ENCODE results near the gene ZNF740. TPM values are rescaled to one million over a fixed set of nuclear protein-coding genes. Genes with fewer than 3 reads are reported as not detected.
A peak's percentile ranks its signal among the peaks of the same experiment; 100 is the strongest.
"Not testable (repeated sequence)": the region's sequence is repeated elsewhere in the genome, so short reads cannot be mapped to it uniquely, and the experiment has no call there.

Gene ZNF740
- 27.9 TPM for polyA plus RNA-seq (ENCODE audit: insufficient read length)

- peak; percentile 96 for DNase-seq (ENCODE audit: low read depth)
Observed at GRCh38 chr12:53180220-53180930, at the start of gene ZNF740, which contains the start of gene CSAD. Gene ZNF740, plus strand, starts transcription at chr12:53180722. Its CDS starts 1,262 bp downstream, at chr12:53181984. Gene CSAD, minus strand, starts transcription at chr12:53180925. Its CDS starts 7,455 bp downstream, at chr12:53173470.

GRCh38 chr12:53131844-53132243 lies 48.7 kb upstream of the ZNF740 start:
- DNase-seq (ENCODE audit: low read depth) = no peak

GRCh38 chr12:53133722-53134121 lies 46.8 kb upstream of the ZNF740 start:
- no peak for DNase-seq (ENCODE audit: low read depth)

GRCh38 chr12:53143355-53143754 lies 37.2 kb upstream of the ZNF740 start:
- no peak for DNase-seq (ENCODE audit: low read depth)

GRCh38 chr12:53145383-53146260 lies 34.9 kb upstream of the ZNF740 start:
- DNase-seq (ENCODE audit: low read depth) = no peak

GRCh38 chr12:53147181-53147580 lies 33.3 kb upstream of the ZNF740 start:
- no peak for DNase-seq (ENCODE audit: low read depth)

- no peak for DNase-seq (ENCODE audit: low read depth)
Observed at GRCh38 chr12:53147653-53148052, 32.9 kb upstream of the ZNF740 start.

GRCh38 chr12:53151039-53151438 lies 29.5 kb upstream of the ZNF740 start:
- no peak for DNase-seq (ENCODE audit: low read depth)

GRCh38 chr12:53152390-53152789 lies 28.1 kb upstream of the ZNF740 start:
- no peak for DNase-seq (ENCODE audit: low read depth)

- DNase-seq (ENCODE audit: low read depth) = no peak
Observed at GRCh38 chr12:53159195-53159839, 21.2 kb upstream of the ZNF740 start.

- DNase-seq (ENCODE audit: low read depth) = no peak
Observed at GRCh38 chr12:53160000-53160399, 20.5 kb upstream of the ZNF740 start.

GRCh38 chr12:53160673-53161072 lies 19.8 kb upstream of the ZNF740 start:
- DNase-seq (ENCODE audit: low read depth) = no peak

- no peak for DNase-seq (ENCODE audit: low read depth)
Observed at GRCh38 chr12:53161119-53161911, 19.2 kb upstream of the ZNF740 start.

GRCh38 chr12:53163008-53163407 lies 17.5 kb upstream of the ZNF740 start:
- not testable (repeated sequence) for DNase-seq (ENCODE audit: low read depth)

GRCh38 chr12:53166837-53167236 lies 13.7 kb upstream of the ZNF740 start:
- no peak for DNase-seq (ENCODE audit: low read depth)

- DNase-seq (ENCODE audit: low read depth) = no peak
Observed at GRCh38 chr12:53169644-53170043, 10.9 kb upstream of the ZNF740 start.

- no peak for DNase-seq (ENCODE audit: low read depth)
Observed at GRCh38 chr12:53170215-53170614, 10.3 kb upstream of the ZNF740 start.

GRCh38 chr12:53170876-53171724 lies 9.4 kb upstream of the ZNF740 start:
- no peak for DNase-seq (ENCODE audit: low read depth)

GRCh38 chr12:53171725-53172329 lies 8.7 kb upstream of the ZNF740 start:
- DNase-seq (ENCODE audit: low read depth) = no peak

GRCh38 chr12:53172352-53172751 lies 8.2 kb upstream of the ZNF740 start:
- no peak for DNase-seq (ENCODE audit: low read depth)

Measured in forelimb muscle (tissue), 1 donor.